Muscle layer of duodenum (tissue), 2 donors: ENCODE results near the gene SCTR.

ENCODE experiments used
- H3K27ac ChIP-seq: one replicate; pipeline ENCODE4 v1.7.0; 2013; ENCODE audit warnings: mild to moderate bottlenecking, low read length
- H3K27me3 ChIP-seq: one replicate; pipeline ENCODE4 v1.7.0; 2013; ENCODE audit warnings: low read depth, mild to moderate bottlenecking, control low read depth, low read length
- H3K36me3 ChIP-seq, 2 donors: one replicate each; pipeline ENCODE4 v1.7.0; 2013; ENCODE audit warnings: low read length in 2 of 2, control low read depth in 1 of 2, mild to moderate bottlenecking in 1 of 2; ENCODE audit not compliant: insufficient read depth in 2 of 2, control insufficient read depth in 1 of 2
- H3K4me1 ChIP-seq, 2 donors: one replicate each; pipeline ENCODE4 v1.7.0; 2013; ENCODE audit warnings: low read length in 2 of 2, mild to moderate bottlenecking in 2 of 2, control low read depth in 1 of 2, moderate library complexity in 1 of 2; ENCODE audit not compliant: insufficient read depth in 2 of 2, control insufficient read depth in 1 of 2
- H3K4me3 ChIP-seq, 2 donors: one replicate each; pipeline ENCODE4 v1.7.0; 2013; ENCODE audit warnings: low read length in 2 of 2, low read depth in 1 of 2, mild to moderate bottlenecking in 1 of 2
- H3K9me3 ChIP-seq, 2 donors: one replicate each; pipeline ENCODE4 v1.7.0; 2013; ENCODE audit warnings: low read length in 2 of 2, control low read depth in 1 of 2, mild to moderate bottlenecking in 1 of 2; ENCODE audit not compliant: control insufficient read depth in 1 of 2
- donor health status: healthy.

SCTR gene

GRCh38 chr2:119468154-119468955 is 55.9 kb downstream of the SCTR start:
- Histone ChIP-seq H3K4me1 (no peaks in the 10 kb centered on the region), H3K9me3 (no peaks in the 10 kb centered on the region), H3K4me3 (no peak overlapping the region), H3K36me3 (no peaks in the 10 kb centered on the region), H3K27me3 (no peaks in the 10 kb centered on the region), H3K27ac (no peak overlapping the region)

GRCh38 chr2:119466373-119466772 is 57.9 kb downstream of the SCTR start:
- Histone ChIP-seq H3K4me3 (no peak overlapping the region), H3K27me3 (no peaks in the 10 kb centered on the region), H3K9me3 (no peaks in the 10 kb centered on the region), H3K4me1 (no peaks in the 10 kb centered on the region), H3K36me3 (no peaks in the 10 kb centered on the region), H3K27ac (no peak overlapping the region)

- H3K4me1 ChIP-seq: no peaks in the 10 kb centered on the region
- no peaks in the 10 kb centered on the region for H3K27me3 ChIP-seq
- H3K27ac ChIP-seq: no peak overlapping the region
- no peak overlapping the region for H3K4me3 ChIP-seq
- H3K36me3 ChIP-seq: no peaks in the 10 kb centered on the region
- H3K9me3 ChIP-seq: no peaks in the 10 kb centered on the region
Measured at GRCh38 chr2:119465687-119466086, 58.6 kb downstream of the SCTR start.

- Histone ChIP-seq H3K36me3 (no peaks in the 10 kb centered on the region), H3K4me3 (no peak overlapping the region), H3K27me3 (no peaks in the 10 kb centered on the region), H3K27ac (no peak overlapping the region), H3K9me3 (no peaks in the 10 kb centered on the region), H3K4me1 (no peaks in the 10 kb centered on the region)
Measured at GRCh38 chr2:119464981-119465380, 59.3 kb downstream of the SCTR start.

- no peaks in the 10 kb centered on the region for H3K27me3 ChIP-seq
- no peak overlapping the region for H3K4me3 ChIP-seq
- H3K9me3 ChIP-seq: no peaks in the 10 kb centered on the region
- no peaks in the 10 kb centered on the region for H3K36me3 ChIP-seq
- H3K27ac ChIP-seq: no peak overlapping the region
- no peaks in the 10 kb centered on the region for H3K4me1 ChIP-seq
Measured at GRCh38 chr2:119463990-119464389, 60.3 kb downstream of the SCTR start.

GRCh38 chr2:119463136-119463535 is 61.1 kb downstream of the SCTR start:
- H3K27ac ChIP-seq: no peak overlapping the region
- no peaks in the 10 kb centered on the region for H3K36me3 ChIP-seq
- no peaks in the 10 kb centered on the region for H3K9me3 ChIP-seq
- H3K4me1 ChIP-seq: no peaks in the 10 kb centered on the region
- H3K4me3 ChIP-seq: no peak overlapping the region
- H3K27me3 ChIP-seq: no peaks in the 10 kb centered on the region

- Histone ChIP-seq H3K36me3 (no peaks in the 10 kb centered on the region), H3K9me3 (no peaks in the 10 kb centered on the region), H3K4me1 (no peaks in the 10 kb centered on the region), H3K27me3 (no peaks in the 10 kb centered on the region), H3K4me3 (no peak overlapping the region), H3K27ac (no peak overlapping the region)
Measured at GRCh38 chr2:119462574-119462973, 61.7 kb downstream of the SCTR start.

- Histone ChIP-seq H3K36me3 (no peaks in the 10 kb centered on the region), H3K9me3 (no peaks in the 10 kb centered on the region), H3K27me3 (no peaks in the 10 kb centered on the region), H3K4me1 (no peaks in the 10 kb centered on the region), H3K4me3 (no peak overlapping the region), H3K27ac (no peak overlapping the region)
Measured at GRCh38 chr2:119461811-119462210, 62.5 kb downstream of the SCTR start.

- Histone ChIP-seq H3K4me3 (no peak overlapping the region), H3K9me3 (no peaks in the 10 kb centered on the region), H3K36me3 (no peaks in the 10 kb centered on the region), H3K27ac (no peak overlapping the region), H3K27me3 (no peaks in the 10 kb centered on the region), H3K4me1 (no peaks in the 10 kb centered on the region)
Measured at GRCh38 chr2:119460076-119460475, 64.2 kb downstream of the SCTR start.

GRCh38 chr2:119455066-119455718 is 69.1 kb downstream of the SCTR start:
- H3K4me3 ChIP-seq: no peak overlapping the region
- H3K36me3 ChIP-seq: no peaks in the 10 kb centered on the region
- no peaks in the 10 kb centered on the region for H3K9me3 ChIP-seq
- no peaks in the 10 kb centered on the region for H3K27me3 ChIP-seq
- H3K27ac ChIP-seq: no peak overlapping the region
- no peaks in the 10 kb centered on the region for H3K4me1 ChIP-seq

GRCh38 chr2:119453972-119454593 is 70.2 kb downstream of the SCTR start:
- Histone ChIP-seq H3K4me1 (no peaks in the 10 kb centered on the region), H3K9me3 (no peaks in the 10 kb centered on the region), H3K36me3 (no peaks in the 10 kb centered on the region), H3K27me3 (no peaks in the 10 kb centered on the region), H3K4me3 (no peak overlapping the region), H3K27ac (no peak overlapping the region)
